ENCODE results near the gene CALML3. TPM values are rescaled to one million over a fixed set of nuclear protein-coding genes. Genes with fewer than 3 reads are reported as not detected.
"Not testable (repeated sequence)": the region's sequence is repeated elsewhere in the genome, so short reads cannot be mapped to it uniquely, and the experiment has no call there.

The CALML3 gene
- polyA plus RNA-seq, 4 donors, result 0.08 TPM; not detected in 3

DNA sequence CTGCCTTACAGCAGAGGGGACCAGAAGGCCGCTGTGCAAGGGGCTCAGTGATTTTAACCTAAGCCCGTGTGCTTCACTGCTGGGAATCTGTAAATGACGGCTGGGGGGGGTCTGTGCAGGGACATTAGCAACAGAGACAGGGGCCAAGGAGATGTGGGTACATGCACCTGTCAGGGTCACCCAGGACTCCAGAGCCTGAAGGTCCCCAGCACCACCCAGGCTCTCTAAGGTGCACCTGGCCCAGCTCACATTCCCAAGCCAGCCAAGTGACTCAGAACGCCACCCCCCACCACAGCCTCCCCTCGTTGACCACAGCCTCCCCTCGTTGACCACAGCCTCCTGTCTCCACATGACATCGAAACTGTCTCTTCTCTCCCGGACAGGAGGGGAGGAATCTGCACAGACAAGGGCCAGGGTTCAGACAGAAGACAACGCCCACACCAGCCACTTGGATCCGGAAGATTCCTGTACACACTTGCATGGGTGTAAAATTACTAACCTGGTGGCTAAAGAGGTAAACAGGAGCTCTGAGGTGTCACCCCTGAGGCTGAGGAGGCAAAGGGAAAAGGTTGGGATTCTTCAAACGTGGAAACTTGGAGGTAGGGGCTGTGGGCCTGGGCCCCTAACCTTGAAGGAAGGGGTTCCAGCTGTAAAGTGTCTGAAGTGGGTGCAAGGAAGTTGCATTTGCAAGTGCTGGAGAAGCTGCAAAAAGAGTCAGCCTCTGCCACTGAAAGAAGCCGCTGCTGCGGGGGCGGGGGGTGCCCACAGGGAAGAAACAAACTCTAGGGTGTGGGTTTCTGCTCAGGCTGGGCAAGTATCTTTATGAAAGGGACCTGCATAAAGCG lies 27.0 kb downstream of the CALML3 start:
- no peak for DNase-seq (ENCODE audit: low read depth in 4 of 4, low spot score in 2 of 4)

- no peak for DNase-seq (ENCODE audit: low read depth in 4 of 4, low spot score in 2 of 4)
These were observed 27.9 kb downstream of the CALML3 start for GRCh38 chr10:5552376-5553321.

GRCh38 chr10:5553400-5554170 lies 28.8 kb downstream of the CALML3 start:
- no peak for DNase-seq (ENCODE audit: low read depth in 4 of 4, low spot score in 2 of 4)

- DNase-seq (ENCODE audit: low read depth in 4 of 4, low spot score in 2 of 4), result no peak
These were observed 30.3 kb downstream of the CALML3 start for GRCh38 chr10:5555021-5555510.

GRCh38 chr10:5555881-5556280 lies 31.1 kb downstream of the CALML3 start:
- DNase-seq (ENCODE audit: low read depth in 4 of 4, low spot score in 2 of 4), result no peak

DNA sequence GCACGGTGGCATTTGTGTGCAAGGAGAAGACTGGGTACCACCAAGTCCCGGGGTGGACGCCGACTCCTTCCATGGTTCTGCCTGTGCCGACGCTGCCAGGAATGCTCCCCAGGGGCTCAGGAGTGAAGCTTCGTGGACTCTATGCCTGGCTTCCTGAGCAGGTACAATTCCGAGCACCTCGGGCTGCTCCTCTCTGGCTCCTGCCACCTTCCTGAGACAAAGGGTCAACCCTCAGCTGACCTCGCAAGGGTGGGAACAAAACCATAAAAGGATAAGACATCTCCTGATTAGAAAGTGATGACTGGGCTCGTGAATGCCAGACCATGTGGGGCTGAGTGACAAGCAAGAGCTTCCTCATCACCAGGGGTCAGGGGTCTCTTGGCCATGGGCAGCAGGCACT lies 31.8 kb downstream of the CALML3 start:
- DNase-seq (ENCODE audit: low read depth in 4 of 4, low spot score in 2 of 4), result no peak

DNA sequence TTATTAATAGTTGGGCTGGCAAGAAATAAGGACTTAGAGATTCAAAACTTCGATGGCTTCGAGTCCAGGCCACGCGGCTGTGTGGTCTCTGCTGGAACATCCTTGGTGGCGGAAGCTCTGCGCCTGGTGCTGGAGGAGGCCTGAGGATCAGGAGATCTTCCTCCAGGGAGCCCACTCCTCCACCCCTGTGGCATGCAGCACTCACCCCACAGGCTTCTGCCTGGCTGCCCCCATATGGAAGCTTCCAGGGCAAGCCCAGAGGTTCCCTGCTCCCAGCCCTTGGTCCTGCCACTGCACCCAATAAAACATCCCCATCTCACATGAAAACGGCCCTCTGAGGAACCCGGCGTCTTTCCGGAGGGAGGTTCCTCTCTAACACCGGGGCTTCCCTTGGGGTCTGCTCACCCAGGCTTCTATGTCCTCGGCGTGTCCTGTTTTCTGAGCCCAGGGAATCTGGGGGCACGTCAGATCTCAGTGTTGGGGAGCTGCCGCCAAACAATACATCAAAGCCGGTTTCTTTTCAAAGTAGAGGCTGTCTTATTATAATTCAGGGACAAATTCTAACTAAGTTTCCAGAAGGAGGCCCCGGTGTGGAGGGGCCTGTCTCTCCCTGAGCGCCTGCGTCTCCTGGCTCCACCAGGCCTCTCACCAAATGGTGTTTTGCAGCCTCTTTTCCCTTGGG lies 32.4 kb downstream of the CALML3 start:
- no peak for DNase-seq (ENCODE audit: low read depth in 4 of 4, low spot score in 2 of 4)

DNA sequence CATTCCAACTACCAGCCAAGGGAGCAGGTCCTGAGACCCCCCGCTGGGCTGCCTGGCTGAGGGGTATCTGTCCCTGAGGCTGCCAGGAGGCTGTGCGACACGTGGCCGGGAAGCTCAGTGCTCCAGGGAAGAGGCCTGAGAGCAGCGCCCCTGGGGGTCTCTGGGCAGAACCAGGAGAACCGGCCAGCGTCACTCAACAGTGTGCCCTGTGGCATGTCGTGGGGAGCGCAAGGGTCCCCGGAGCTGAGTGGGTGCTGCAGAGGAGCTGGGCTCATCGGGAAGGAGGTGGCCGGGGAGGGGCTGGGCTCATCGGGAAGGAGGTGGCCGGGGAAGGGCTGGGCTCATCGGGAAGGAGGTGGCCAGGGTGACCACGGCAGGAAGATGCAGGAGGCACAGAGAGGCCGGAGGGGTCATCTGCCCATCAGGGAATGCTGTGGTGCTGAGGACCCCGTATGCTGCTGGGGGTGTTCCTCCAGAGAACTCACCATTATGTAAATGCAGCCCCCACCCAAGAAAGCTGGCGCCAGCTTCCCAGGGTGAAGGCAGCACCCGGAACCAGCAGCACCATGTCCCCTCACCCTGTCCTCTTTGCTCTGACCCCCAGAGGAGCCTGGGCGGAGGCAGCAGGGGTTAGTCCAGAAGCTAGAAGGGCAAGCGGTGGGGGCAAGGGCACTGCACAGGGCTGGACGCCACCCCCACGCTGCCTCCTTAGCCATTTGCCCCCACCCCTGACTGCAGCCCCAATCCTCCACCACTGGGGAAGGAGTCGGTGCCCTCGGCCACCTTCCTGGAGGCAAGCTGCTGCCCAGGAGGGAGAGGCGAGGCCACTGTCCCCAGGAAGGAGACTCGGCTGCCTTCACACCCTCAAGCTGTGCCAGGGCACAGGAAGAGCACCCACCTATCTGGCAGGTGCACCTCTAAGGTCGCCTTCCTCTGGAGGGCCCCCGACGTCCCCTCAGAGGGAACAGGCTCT lies 33.3 kb downstream of the CALML3 start:
- no peak for DNase-seq (ENCODE audit: low read depth in 4 of 4, low spot score in 2 of 4)

- not testable (repeated sequence) for DNase-seq (ENCODE audit: low read depth in 4 of 4, low spot score in 2 of 4)
These were observed 34.3 kb downstream of the CALML3 start for GRCh38 chr10:5559022-5559421.

- DNase-seq (ENCODE audit: low read depth in 4 of 4, low spot score in 2 of 4), result no peak
These were observed 34.9 kb downstream of the CALML3 start for GRCh38 chr10:5559642-5560141.

DNA sequence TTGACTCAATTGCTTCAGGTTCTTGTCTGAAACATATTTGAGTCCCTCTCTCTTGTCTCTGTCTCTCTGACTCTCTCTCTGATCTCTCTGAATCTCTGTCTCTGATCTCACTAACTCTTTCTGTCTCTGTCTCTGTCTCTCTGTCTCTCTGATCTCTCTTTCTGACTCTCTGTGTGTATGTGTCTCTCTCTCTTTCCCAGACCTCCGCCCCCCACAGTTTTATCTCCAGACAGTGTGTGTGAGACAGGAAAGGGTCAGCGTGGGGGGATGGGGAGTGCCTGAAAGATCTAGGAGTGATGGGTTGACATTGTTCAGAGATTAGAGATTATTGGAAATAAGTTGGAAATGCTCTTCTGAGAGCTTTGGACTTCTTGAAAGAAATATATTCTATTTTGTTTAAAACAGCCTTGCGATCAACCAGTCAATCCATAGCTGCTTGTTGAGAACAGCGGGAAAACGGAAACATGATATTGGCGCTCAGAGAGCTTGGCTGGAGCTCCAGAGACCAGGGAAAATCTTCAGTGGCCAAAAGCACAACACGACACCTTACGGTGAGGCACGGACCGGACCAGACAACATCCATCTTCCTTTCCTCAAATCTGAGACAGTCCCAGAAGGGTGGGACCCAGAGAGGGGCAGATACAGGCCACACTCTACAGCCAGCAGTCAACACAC lies 35.5 kb downstream of the CALML3 start:
- no peak for DNase-seq (ENCODE audit: low read depth in 4 of 4, low spot score in 2 of 4)

GRCh38 chr10:5560817-5561703 lies 36.3 kb downstream of the CALML3 start:
- no peak for DNase-seq (ENCODE audit: low read depth in 4 of 4, low spot score in 2 of 4)

GRCh38 chr10:5561704-5562645 lies 37.2 kb downstream of the CALML3 start:
- no peak for DNase-seq (ENCODE audit: low read depth in 4 of 4, low spot score in 2 of 4)

DNA sequence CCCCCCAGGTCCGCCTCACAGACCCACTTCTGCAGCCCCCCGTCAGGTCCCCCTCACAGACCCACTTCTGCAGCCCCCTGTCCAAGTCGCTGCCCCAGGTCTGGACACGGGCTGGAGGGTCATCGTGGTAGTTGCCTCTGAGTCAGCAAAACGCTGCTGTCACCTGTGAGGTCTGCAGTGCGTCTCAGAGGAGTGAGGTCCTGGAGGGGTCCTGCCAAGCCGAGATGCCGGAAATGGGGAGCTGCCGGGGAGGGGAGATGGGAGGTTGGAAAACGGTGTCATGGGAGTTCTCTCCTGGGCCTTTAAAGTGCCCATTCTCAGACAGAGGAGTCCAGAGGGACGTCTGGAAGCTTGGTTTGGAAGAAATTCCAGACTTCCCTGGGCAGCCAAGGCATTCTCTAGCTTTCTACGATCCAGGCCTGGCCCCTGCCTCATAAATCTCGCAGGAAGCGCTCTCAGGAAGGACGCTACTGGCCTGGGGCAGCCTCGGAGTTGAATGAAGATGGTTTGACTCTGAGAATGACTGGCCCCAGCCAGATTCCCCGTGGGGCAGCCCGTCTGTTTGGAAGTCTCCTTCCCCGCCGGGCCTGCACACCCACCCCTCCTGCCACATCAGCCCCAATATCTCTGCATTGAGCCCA lies 38.7 kb downstream of the CALML3 start:
- DNase-seq (ENCODE audit: low read depth in 4 of 4, low spot score in 2 of 4), result no peak

- no peak for DNase-seq (ENCODE audit: low read depth in 4 of 4, low spot score in 2 of 4)
These were observed 39.3 kb downstream of the CALML3 start for GRCh38 chr10:5563991-5564536.

All from left renal cortex interstitium (tissue), 4 donors.